BJ (cell line): ENCODE data around the gene YJU2. TPM values are rescaled to one million over a fixed set of nuclear protein-coding genes. Genes with fewer than 3 reads are reported as not detected.
A peak's percentile ranks its signal among the peaks of the same experiment; 100 is the strongest.

Experiments used
- CTCF ChIA-PET: fragments of 350-600 bp; formaldehyde crosslinking; extraction: SDS; loops from one replicate; lab custom pipeline; 2021; ENCODE audit warnings: antibody characterized with exemption, inconsistent platforms; lab: Yijun Ruan, JAX
- POLR2A ChIA-PET: fragments of 300-600 bp; sonication (Branson Sonifier 250); formaldehyde crosslinking; extraction: SDS; loops from one replicate; lab custom pipeline; 2021; ENCODE audit warnings: antibody characterized with exemption; lab: Charles Lee
- DNase-seq: peaks from one replicate; pipeline ENCODE4 v3.0.0-alpha.2; 2011; ENCODE audit warnings: low read depth
- H3K27me3 ChIP-seq: 2 replicates; pipeline ENCODE4 v1.6.0; 2011; ENCODE audit warnings: low read length; ENCODE audit not compliant: control insufficient read depth, insufficient read depth
- H3K36me3 ChIP-seq: 2 replicates; pipeline ENCODE4 v1.5.1; 2011; ENCODE audit warnings: low read length; ENCODE audit not compliant: control insufficient read depth, insufficient read depth
- H3K4me3 ChIP-seq: 2 replicates; pipeline ENCODE4 v1.5.1; 2011; ENCODE audit warnings: low read depth, mild to moderate bottlenecking, control low read depth, low read length
- polyA plus RNA-seq: library from polyadenylated mRNA; depleted of rRNA; stranded (reverse); fragments of >200 nt; gene quantifications from 2 replicates; pipeline ENCODE4 v1.2.3, GENCODE V29; 2011
- TF ChIP-seq, protein P1 (sequence below): IDR thresholded peaks from 2 replicates; pipeline ENCODE4 v1.5.1; 2011; ENCODE audit warnings: low read depth, mild to moderate bottlenecking, control low read depth, inconsistent platforms, low read length, moderate library complexity; ENCODE audit not compliant: insufficient read depth

Gene YJU2
- polyA plus RNA-seq, 1 experiment, result 14.5 TPM

GRCh38 chr19:4303819-4304537, 57.1 kb downstream of the YJU2 start:
- DNase-seq, result no peak
- ChIA-PET CTCF (interaction anchor here (1.0 kb wide), 1 partner anchor 49 kb away, joined by 3 read pairs; no protein-coding TSS in a partner anchor), POLR2A (interaction anchor here (0.7 kb wide), 1 partner anchor 17 kb away, joined by 3 read pairs; no protein-coding TSS in a partner anchor)
- Histone ChIP-seq H3K4me3 (no peak overlapping the region), H3K27me3 (no peaks in the 10 kb centered on the region), H3K36me3 (peaks cover 3% of the 10 kb centered on the region; the same call in 1 of the 2 replicates)
- TF ChIP-seq, protein P1, sequence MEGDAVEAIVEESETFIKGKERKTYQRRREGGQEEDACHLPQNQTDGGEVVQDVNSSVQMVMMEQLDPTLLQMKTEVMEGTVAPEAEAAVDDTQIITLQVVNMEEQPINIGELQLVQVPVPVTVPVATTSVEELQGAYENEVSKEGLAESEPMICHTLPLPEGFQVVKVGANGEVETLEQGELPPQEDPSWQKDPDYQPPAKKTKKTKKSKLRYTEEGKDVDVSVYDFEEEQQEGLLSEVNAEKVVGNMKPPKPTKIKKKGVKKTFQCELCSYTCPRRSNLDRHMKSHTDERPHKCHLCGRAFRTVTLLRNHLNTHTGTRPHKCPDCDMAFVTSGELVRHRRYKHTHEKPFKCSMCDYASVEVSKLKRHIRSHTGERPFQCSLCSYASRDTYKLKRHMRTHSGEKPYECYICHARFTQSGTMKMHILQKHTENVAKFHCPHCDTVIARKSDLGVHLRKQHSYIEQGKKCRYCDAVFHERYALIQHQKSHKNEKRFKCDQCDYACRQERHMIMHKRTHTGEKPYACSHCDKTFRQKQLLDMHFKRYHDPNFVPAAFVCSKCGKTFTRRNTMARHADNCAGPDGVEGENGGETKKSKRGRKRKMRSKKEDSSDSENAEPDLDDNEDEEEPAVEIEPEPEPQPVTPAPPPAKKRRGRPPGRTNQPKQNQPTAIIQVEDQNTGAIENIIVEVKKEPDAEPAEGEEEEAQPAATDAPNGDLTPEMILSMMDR, result no peak

DNA sequence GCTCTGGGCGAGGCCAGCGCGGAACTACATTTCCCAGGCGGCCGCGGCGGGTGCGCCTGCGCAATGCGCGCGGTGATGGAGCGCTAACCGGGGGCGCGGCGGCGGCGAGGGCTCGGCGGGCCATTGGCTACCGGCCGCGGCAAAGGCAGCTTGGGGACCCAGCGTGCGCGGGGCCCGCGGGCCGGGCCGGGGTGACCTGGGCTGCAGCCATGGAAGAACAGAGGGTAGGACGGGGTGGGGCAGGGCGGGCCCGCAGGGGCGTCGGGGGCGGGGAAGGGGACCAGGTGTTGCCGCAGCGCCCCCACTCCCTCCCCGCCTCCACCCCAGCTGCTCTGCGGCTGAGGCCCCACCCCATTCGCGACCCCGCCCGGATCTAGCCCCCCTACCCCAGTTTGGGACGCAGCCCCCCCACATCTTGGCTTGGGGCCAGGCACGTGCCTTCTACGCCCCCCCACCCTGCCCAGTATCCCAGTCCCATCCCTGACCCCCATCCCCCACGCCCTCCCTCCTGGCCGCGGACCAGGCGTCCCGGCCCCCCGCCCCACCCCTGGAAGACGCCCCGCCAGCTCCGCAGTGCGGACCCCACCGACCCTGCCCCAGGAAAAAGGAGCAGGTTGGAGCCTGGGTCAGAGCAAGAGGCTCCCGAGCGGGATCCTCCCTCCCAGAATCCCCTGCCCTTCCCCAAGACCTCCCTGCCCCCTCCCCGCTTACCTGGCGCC, 57.8 kb downstream of the YJU2 start, which contains the start of gene FSD1:
FSD1 (plus strand) TSS at position 61 of the 719 bp plus-strand sequence; CDS start at position 210, 149 bp downstream.
- TF ChIP-seq, protein P1, result no peak
- ChIA-PET CTCF (interaction anchor here (1.0 to 1.3 kb wide), 2 partner anchors 48 kb away, joined by 3 to 5 read pairs; no protein-coding TSS in a partner anchor), POLR2A (interaction anchor here (0.6 to 0.7 kb wide), 2 partner anchors 16 to 89 kb away, joined by 3 to 24 read pairs; no protein-coding TSS in a partner anchor)
- peak within 1 kb of the TSS; percentile 64 for H3K4me3 ChIP-seq
- H3K36me3 ChIP-seq, result peaks cover 3% of the 10 kb centered on the region
- no peak for DNase-seq
- no peaks in the 10 kb centered on the region for H3K27me3 ChIP-seq

GRCh38 chr19:4305257-4305612, 58.4 kb downstream of the YJU2 start:
- ChIA-PET POLR2A (no interaction called here), CTCF (interaction anchor here (1.3 kb wide), 1 partner anchor 47 kb away, joined by 5 read pairs; no protein-coding TSS in a partner anchor)
- H3K4me3 ChIP-seq, result no peak overlapping the region; the same call in 1 of the 2 replicates
- TF ChIP-seq, protein P1, result no peak
- no peak for DNase-seq
- H3K27me3 ChIP-seq, result no peaks in the 10 kb centered on the region
- H3K36me3 ChIP-seq, result peaks cover 3% of the 10 kb centered on the region

DNA sequence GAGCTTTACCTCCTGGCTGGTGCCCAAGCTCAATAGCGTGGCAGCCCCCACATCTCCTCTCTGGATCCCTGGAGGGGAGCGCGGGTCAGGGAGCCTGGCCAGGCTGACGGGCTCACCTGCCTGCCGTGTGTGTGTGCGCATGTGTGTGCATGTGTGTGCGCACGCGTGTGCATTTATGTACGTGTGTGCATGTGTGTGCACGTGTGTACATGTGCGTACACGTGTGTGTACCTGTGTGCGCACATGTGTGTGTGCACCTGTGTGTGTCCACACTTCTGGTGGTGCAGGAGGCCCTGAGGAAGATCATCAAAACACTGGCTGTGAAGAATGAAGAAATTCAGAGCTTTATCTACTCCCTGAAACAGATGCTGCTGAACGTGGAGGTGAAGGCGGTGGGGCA, 58.8 kb downstream of the YJU2 start:
- Histone ChIP-seq H3K4me3 (no peak overlapping the region), H3K27me3 (no peaks in the 10 kb centered on the region), H3K36me3 (peaks cover 3% of the 10 kb centered on the region)
- no peak for DNase-seq
- TF ChIP-seq, protein P1, result no peak
- ChIA-PET CTCF (interaction anchor here (1.3 kb wide), 1 partner anchor 47 kb away, joined by 5 read pairs; no protein-coding TSS in a partner anchor), POLR2A (no interaction called here)
